Erythroblast (primary cell): Measurements from ENCODE around the gene JMJD6.

Experiments used
- GATA1 ChIP-seq: IDR thresholded peaks from 2 replicates; pipeline ENCODE4 v1.6.1; 2011; ENCODE audit warnings: low read depth, mild to moderate bottlenecking, control low read depth, low read length, moderate library complexity
- POLR2A ChIP-seq: IDR thresholded peaks from 2 replicates; pipeline ENCODE4 v1.6.1; 2011; ENCODE audit warnings: mild to moderate bottlenecking, low read length

GRCh38 chr17:76702941-76703637 lies 23.3 kb downstream of the JMJD6 start:
- no peak for TF ChIP-seq POLR2A
- no peak for TF ChIP-seq GATA1
